ENCODE measurements around the gene CLCN2.

CLCN2 gene

GRCh38 chr3:184322731-184323487 lies 38.5 kb downstream of the CLCN2 start:
- DNase-seq = peak in 1 of 2 donors; percentile 25

GRCh38 chr3:184321666-184322065 lies 39.7 kb downstream of the CLCN2 start:
- DNase-seq = no peak

- peak; percentile 44 to 50 for DNase-seq
Observed at GRCh38 chr3:184320104-184320445, 41.3 kb downstream of the CLCN2 start.

- no peak for DNase-seq
Observed at GRCh38 chr3:184317201-184317600, 44.2 kb downstream of the CLCN2 start.

- DNase-seq = no peak
Observed at GRCh38 chr3:184316792-184317191, 44.6 kb downstream of the CLCN2 start.

- DNase-seq = no peak
Observed at GRCh38 chr3:184315871-184316661, 45.3 kb downstream of the CLCN2 start.

GRCh38 chr3:184315543-184315867 lies 45.9 kb downstream of the CLCN2 start:
- DNase-seq = no peak

- peak; percentile 13 to 47 for DNase-seq
Observed at GRCh38 chr3:184314700-184315542, 46.5 kb downstream of the CLCN2 start.

- DNase-seq = peak; percentile 68 to 86
Observed at GRCh38 chr3:184314363-184314699, 47.1 kb downstream of the CLCN2 start, which contains the start of gene EIF4G1. TSS of gene EIF4G1 (plus strand) at chr3:184314606. CDS start at chr3:184315797, 1,191 bp downstream.

- no peak for DNase-seq
Observed at GRCh38 chr3:184311633-184312032, 49.8 kb downstream of the CLCN2 start.

GRCh38 chr3:184308744-184309143 lies 52.7 kb downstream of the CLCN2 start:
- no peak for DNase-seq

GRCh38 chr3:184307915-184308314 lies 53.5 kb downstream of the CLCN2 start:
- DNase-seq = no peak

GRCh38 chr3:184306341-184306972 lies 54.9 kb downstream of the CLCN2 start:
- DNase-seq = no peak

- DNase-seq = no peak
Observed at GRCh38 chr3:184305577-184305976, 55.8 kb downstream of the CLCN2 start.

- DNase-seq = no peak
Observed at GRCh38 chr3:184300378-184300720, 61.1 kb downstream of the CLCN2 start.

- DNase-seq = no peak
Observed at GRCh38 chr3:184299488-184300377, 61.7 kb downstream of the CLCN2 start.

- DNase-seq = peak; percentile 84 to 91
Observed at GRCh38 chr3:184298759-184299487, 62.5 kb downstream of the CLCN2 start, which contains the start of gene PSMD2. TSS of gene PSMD2 (plus strand) at chr3:184299241. CDS start at chr3:184299267, 26 bp downstream.

- DNase-seq = no peak
Observed at GRCh38 chr3:184296616-184297015, 64.8 kb downstream of the CLCN2 start.

Measured in bone marrow (tissue), 2 donors.